HG02642 (cell line): ENCODE data around the gene TSPAN6.

Experiments
- ATAC-seq: cut with Tn5 transposase; IDR thresholded peaks from one replicate; pipeline ENCODE4 v1.9.1; 2021; ENCODE audit warnings: mild to moderate bottlenecking; ENCODE audit not compliant: unreplicated experiment, poor library complexity

TSPAN6 gene

DNA sequence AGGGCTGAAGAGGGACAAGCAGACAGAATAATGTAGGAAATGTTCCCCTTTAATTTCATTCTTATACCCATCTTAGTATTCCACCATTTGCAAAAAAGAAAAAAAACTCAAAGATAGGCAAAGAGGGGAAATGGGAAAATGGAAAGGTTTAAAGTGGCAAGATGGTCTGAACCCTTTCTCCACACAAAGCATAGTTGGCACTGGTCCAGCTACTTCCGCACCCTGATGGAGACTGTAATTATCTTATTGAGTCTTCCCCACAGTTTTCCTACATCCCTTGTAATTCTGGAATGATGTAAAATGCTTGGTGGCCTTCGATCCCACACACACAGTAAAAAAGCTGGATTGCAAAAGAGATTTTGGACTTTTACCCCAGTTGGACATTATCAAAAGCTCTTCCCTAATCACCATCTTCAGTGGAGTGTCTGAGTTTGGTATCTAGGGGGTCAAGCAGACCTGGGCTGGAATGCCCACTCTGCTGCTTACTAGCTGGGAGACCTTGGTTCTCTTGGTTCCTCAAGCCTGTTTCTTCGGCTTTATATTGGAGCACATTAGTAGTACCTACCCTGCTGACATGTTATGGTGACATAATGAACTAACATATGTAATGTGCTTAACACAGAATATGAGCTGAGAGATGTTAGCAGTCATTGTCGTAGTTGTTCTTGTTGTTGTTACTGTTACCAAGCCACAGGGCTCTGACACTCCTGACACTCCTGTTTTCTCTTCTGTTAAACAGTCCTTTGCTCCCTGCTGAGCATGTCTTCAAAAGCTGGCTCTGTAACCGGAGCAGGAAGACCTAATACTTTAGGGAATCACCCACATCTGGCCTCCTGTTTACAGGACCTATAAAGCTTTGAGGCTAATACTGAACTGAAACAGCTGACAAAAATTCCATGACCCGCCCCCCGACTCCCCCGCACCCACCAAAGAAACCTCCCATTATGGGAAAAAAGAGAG, 12.1 kb upstream of the TSPAN6 start:
- ATAC-seq: no peak

DNA sequence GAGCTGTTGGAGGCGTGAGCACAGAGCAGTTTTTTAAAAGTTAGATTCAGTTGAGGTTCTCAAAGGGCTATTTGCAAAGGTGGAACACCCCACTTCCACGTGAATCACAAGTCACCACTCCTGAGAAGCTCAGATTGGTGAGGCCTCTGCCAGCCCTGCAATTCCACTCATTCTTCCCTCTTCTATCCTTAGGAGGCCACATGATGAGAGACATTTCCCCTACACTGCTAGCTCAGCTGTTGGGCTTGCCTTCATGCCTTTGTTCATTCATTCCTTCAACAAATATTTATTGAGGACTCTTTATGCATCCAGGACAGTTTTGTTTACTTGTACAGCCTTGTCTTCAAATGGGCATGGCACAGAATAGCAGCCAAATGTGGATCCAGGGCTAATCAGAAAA, 11.1 kb upstream of the TSPAN6 start:
- no peak for ATAC-seq

DNA sequence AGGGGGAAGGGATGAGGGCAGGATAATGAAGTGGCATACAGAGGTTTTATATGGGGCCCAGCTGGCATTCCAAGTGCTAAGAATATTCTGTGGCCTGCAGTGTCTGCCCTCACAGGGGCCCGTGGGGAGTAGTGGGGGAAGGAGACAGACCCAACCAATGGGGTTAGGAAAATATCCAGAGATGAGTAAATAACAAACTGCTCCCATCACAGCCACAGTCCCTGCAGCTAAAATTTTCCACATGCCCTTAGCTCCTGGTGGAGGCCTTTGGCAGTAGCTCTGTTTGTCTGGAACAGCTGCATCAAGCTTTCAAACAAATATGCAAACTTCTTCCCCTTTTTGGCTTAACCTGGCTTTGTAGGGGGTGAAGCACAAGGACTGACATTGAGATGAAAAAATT, 10.5 kb upstream of the TSPAN6 start:
- no peak for ATAC-seq

DNA sequence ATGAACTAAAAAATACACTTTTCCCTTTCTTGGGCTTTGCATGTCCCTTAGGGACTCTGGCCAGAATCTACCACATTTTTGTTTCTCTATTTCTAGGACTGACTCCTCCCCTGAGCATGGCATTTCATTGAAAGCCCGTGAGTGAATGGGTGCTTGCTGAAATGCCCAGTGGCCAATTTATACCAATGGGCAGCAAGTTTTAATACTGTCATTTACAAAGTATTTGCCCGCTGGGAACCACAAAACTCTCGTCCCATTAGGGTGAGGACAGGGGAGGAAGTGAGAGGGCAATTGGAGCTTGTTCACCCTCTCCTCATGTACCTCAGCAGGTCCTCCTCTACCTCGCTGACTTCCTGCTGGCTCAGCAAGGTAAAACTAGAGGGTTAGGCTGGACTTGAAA, 8.5 kb upstream of the TSPAN6 start:
- no peak for ATAC-seq

DNA sequence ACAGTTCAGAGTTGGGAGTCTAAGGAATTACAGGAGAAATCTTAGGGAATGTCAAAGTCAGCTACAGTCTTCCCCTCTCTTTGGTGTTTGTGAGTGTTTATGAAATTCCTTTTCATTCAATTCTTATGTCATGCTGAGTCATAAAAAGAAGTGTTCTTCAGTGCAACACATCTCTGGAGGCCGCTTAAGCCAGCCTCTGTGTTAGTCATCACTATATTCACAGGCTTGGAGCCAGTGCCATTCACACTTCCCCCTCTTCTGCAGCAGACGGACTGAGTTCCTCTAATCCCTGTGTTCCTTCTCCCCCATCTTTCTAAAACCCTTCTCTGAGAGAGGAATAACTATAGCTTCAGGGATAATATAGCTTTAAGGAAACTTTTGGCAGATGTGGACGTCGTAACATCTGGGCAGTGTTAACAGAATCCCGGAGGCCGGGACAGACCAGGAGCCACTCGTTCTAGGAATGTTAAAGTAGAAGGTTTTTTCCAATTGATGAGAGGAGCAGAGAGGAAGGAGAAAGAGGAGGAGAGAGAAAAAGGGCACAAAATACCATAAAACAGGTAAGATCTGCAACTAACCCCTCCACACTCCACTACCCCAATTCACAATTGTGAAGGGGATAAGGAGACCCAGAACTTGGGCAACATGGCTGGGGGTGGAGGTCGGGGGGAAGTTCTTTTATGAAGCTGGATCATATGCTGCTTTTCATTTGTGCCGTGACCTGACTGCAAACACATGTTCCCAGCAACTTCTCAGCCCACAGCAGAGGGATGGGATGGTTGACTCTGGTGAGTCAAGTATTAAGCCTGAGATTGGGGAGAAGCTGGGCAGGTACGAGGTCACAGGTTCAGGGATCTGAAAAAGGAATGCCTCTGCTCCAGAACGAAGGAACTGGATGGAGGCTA, 7.6 kb upstream of the TSPAN6 start, which contains the start of gene SRPX2:
TSS of gene SRPX2 (plus strand) at position 244 of the 905 bp plus-strand sequence. CDS start 2,124 bp downstream, outside the sequence.
- ATAC-seq: no peak

DNA sequence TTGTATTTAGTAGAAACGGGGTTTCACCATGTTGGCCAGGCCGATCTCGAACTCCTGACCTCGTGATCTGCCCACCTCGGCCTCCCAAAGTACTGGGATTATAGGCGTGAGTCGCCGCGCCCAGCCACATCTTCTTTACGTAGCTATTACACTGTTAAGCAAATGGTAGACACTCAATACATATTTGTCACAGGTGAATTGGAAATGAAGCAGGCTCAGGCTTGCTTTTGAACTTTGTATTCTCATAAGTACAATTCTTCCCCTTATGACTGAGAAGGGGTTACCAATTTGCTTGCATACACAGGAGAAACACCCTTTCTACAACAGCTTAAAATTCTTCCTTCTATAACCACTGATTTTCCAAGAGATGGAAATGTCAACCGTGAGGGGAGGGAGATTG, 6.6 kb upstream of the TSPAN6 start:
- no peak for ATAC-seq

DNA sequence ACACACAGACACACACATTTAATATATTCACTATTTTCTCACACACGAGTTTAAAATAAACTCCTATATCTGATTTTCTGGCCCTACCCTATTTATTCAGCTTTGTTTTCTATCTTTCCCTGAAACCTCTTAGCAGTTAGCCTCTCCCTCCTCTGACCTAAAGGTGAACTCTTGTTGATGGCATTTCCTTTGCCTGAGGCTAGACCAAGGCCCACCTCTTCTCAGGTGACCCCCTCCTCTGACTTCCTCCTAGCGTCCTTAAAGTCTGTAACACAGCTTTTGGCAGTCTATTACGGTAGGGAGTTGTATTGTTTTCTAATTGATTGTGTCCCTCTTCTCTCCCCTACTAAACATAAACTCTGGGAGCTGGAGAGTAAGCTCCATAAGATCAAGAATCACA, 5.7 kb upstream of the TSPAN6 start:
- no peak for ATAC-seq

DNA sequence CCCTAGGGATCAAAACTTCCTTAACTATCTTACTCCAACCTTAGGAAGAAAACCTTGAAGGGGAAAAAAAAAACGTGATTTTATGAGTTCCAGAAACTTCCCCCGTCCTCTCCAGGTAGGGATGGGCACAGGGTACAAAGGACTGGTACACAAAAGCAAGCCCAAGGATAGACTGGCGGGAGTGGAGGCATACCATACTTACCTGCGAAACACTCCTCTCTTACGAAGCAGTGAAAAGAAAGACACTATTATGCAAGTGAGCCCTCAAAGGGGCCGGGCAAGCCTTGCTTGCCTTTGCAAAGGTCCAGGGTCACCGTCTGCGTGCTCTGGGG, 651 bp downstream of the TSPAN6 start:
- no peak for ATAC-seq

DNA sequence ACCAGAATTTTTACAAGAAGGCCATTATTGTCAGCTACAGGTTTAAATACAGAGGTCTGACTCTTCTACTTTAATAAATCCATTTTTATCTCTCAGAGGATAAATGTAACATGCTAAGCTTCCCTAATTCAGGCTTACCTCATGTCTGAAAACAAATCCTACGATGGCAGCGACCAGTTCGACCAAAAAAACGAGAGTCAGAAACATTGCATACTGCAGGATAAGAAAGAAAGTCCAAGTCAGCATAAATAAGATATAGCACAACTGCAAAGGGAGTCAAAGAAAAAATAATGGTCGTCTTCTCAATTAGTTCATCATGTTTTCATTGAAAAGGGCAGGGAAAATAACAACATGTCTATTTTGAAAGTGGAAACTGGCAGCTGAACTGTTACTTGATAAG, 1.6 kb downstream of the TSPAN6 start:
- no peak for ATAC-seq

DNA sequence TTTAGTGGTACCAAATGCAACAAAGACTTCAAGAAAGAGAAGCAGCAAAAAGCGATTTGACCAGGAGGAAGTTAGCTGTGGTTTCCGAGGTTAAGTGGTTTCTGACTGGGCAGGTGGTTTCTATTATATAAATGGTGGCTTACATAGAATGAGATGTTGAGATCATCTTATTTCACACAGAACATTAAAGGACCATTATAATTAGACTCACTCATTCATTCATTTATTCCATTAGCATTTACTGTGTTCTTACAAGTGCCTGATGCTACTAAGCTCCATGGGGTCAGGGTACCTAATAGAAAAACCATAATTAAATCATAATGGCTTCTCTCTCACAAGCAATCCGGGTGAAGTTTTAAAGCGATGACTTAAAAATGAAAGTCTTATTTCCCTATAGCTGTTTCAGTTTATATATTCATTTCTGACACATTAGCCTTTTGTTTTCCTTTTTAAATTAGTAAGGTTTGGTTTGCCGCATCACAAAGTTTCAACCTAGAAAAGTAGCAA, 10.6 kb downstream of the TSPAN6 start:
- peak; percentile 95 for ATAC-seq

DNA sequence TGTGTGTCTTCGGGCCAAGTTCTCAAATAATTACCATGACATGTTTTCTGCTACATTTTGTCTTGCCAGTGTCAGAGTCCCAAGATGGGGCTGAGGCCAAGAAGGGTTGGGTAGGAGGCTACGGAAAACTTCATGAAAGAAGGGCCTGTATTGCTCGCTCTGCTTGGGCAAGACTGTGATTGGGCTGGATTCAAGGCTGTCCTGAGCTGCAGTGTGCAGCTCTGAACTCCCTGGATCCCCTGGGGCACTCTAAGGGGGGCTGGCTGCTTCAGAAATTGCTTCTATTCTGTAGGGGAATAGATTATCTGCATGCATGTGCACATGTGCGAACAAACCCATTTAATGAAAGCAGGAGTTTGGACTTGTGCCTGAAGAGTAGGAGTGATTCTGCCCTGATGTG, 13.6 kb downstream of the TSPAN6 start:
- ATAC-seq: no peak

DNA sequence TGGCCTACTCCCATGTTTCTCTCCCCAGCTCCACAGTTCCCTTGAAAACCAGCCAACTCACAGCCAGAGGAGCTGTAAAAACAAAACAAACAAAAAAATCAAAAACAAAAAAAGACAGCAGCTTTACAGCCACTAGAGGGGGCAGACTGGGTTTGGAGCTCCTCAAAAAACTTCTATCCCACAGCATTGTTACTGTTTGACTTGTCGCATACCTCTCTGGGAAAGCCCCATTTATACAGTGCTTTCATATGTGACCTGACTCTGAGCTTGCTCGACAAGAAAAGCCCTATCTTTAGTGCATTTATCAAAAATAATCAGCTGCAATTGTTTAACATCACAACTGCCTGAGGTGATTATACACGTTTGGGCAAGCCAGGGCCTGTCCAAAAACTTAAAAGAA, 21.6 kb downstream of the TSPAN6 start:
- ATAC-seq: peak; percentile 99

DNA sequence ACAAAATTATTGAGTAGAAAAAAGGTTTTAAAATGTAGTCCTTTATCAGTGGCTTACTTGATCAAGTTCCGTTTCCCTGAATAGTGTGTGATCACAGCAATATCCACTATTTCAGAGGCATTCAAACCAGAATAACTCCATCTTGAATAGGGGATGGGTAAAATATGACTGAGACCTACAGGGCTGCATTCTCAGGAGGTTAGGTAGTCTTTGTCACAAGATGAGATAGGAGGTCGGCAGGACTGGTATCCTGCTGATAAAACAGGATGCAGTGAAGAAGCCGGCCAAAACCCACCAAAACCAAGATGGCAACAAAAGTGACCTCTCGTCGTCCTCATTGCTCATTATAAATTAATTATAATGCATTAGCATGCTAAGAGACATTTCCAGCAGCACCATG, 24.7 kb downstream of the TSPAN6 start:
- no peak for ATAC-seq

DNA sequence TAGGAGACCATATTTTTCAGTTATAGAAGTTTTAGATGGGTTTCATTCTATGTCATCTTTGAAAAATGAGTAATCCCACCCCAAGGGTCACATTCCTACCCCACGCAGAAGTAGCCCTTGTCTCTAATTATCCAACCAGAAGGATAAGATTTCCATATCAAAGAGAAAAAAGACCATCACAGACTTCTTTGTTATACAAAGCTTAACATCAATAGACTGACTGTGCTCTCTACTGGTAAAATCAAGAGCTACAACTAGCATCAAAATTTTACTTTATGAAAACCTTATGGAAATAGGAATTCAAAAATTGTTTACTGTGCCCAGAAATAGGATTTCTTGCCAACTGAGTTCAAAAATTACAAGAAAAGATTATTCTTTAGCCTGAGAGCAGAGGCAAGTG, 27.0 kb downstream of the TSPAN6 start:
- ATAC-seq: no peak

DNA sequence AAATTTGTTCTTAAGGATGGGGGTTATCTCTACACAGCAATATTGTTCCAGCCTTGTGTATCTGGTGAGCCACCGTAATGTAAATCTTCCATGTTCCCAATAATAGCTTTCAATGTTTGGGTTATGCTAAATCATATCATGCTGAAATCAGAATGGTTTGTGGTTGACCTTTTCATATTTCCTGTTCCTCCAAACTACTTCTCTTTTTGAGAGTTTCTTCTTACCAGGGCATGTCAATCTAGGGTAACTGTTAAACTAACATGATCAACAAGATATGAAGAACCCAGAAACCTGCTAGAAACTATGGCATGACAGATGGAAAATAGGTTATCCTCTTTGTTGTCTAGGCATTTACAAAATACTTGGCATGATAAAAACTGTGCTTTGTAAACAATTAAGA, 29.9 kb downstream of the TSPAN6 start:
- no peak for ATAC-seq

DNA sequence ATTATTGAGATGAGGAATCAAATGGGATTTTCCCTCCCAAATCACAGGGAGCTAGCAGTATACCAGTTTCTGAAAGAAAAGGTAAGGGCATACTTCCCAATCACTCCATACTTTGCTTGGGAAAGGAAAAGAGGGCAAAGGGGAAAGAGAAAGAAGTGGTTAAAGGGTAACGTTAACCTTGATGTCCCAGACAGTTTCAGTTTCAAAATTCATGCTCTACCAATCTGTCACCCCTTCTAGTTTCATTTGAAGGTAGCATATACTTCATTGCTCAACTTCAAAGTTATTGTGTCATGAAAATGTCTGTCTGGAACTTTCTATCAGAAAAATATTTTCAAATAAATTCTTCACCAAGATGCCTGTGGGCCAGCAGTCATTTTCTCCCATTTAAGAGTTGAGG, 35.8 kb downstream of the TSPAN6 start:
- no peak for ATAC-seq

DNA sequence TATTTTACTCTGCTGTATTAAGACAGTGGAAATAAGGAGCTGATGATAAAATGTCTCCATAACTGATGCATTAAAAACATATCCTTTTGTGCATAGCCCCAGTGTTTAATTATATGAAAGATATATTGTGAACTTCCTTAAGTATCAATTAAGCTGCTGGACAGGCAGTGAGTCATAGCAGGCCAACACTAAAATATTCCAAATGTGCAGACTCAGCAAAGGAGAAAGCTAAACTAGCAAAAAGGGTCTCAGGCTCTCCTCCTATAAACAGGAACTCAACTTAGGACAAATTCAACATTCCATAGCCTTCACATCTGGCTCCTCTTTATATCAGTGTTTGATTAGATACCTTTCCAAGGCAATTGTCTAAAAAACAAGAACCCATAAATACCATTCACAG, 36.3 kb downstream of the TSPAN6 start:
- ATAC-seq: no peak

DNA sequence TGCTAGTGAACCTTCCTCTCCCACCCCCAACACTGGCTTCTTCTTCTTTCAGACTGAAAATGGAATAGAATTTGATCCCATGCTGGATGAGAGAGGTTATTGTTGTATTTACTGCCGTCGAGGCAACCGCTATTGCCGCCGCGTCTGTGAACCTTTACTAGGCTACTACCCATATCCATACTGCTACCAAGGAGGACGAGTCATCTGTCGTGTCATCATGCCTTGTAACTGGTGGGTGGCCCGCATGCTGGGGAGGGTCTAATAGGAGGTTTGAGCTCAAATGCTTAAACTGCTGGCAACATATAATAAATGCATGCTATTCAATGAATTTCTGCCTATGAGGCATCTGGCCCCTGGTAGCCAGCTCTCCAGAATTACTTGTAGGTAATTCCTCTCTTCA, 37.1 kb downstream of the TSPAN6 start:
- ATAC-seq: no peak

DNA sequence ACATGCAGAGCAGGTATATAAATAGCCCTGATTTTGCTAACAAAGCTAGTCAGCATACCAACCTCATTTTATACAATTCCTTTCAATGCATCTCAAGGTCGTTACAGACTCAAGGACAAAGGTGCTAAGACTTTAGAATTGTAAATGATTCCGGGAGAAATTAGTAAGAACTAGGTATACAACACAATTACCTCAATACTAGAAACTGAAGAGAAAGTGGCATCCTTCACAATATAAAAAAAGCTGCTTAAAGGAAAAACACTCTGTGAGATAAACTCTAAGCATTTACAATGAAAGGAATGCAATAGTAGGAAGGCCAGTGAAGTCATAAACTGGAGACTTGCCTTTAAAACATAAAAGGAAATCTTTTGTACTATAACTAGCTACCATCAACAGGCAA, 40.0 kb downstream of the TSPAN6 start:
- no peak for ATAC-seq

DNA sequence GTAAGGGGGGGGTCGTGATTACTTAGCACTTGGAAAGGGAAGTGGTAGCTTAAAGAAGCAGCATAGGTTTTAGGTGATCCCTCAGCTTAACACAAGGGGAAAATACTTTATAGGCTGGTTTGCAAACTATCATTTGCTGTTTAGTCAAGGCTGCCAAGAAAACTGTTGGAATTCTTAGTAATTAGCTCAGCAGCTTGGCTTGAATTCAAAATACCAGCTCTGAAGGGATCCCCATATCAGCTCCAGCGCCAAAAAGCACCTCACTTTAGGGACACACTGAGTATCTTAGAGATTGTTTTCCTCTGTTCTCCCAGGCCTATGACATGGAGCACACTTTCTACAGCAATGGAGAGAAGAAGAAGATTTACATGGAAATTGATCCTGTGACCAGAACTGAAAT, 43.0 kb downstream of the TSPAN6 start:
- no peak for ATAC-seq

DNA sequence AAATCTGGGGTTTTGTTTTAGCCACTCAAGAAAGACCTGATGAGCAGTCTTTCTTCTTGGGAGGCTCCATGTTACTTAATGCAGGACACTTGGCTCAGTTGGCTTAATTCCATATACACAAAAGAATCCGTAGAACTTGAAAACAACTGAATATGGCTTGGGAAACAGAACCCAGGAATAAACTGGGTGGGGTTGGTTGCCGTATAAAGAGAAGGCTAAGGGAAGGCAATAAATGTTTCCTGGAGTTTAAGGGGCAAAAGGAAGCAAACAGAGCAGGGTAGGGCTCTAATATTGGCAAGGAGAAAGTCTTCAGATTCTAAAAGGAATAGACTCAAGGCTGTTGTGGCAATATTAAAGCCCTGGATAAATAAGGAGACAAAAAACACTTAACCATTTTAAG, 43.5 kb downstream of the TSPAN6 start:
- no peak for ATAC-seq
